ENCODE data around the gene EFCAB6. TPM values are rescaled to one million over a fixed set of nuclear protein-coding genes. Genes with fewer than 3 reads are reported as not detected.

Gene EFCAB6
- total and polyA plus RNA-seq, 10 of the 15 experiments (the other 5 are each of a cell fraction or from before 2014, with no cell fraction given): 0.05 to 0.42 (median 0.19) TPM

DNA sequence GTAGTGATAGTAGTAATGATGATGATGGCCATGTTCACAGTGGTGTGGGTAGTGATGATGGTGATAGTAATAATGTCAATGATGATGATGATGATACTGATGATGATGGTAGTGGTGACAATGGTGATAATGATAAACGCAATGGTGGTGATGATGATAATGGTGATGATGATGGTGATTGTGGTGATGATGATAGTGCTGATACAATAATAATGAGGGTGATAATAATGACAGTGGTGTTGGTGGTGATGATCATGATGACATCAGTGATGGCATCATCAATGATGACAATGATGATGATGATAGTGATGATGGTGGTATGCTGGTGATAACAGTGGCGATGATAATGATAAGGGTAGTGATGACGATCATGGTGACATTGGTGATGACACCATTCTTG, 308.0 kb downstream of the EFCAB6 start:
- H4K20me1 ChIP-seq (ENCODE audit: control insufficient read depth, insufficient read depth): no peaks in the 10 kb centered on the region
- no peaks in the 10 kb centered on the region for H3K79me2 ChIP-seq (ENCODE audit: control insufficient read depth, insufficient read depth, low read length)
- H2AFZ ChIP-seq (ENCODE audit: control insufficient read depth, low read depth, low read length): no peak overlapping the region
- no TSS peak for BruUV-seq (replicated peaks)
- POLR2A ChIA-PET: no interaction called here
- H3K27me3 ChIP-seq (replicated peaks in 1 of 2; ENCODE audit: control insufficient read depth in 2 of 2, insufficient read depth in 2 of 2, low read length in 1 of 2): no peaks in the 10 kb centered on the region; a peak in 1 of 4 replicates
- H3K4me2 ChIP-seq (ENCODE audit: control insufficient read depth, insufficient read depth): no peak overlapping the region
- TF ChIP-seq MYB (IDR thresholded peaks at IDR 0.05; ENCODE audit: borderline replicate concordance, low read depth, low read length) (no peak), CBX3 (IDR thresholded peaks at IDR 0.05; ENCODE audit: borderline replicate concordance, low read depth) (no peak), RBBP5 (conservative IDR thresholded peaks at IDR 0.05) (no peak), ZNF217 (IDR thresholded peaks at IDR 0.05) (no peak), FOXM1 (IDR thresholded peaks at IDR 0.05; ENCODE audit: low read depth, low read length) (no peak), BMI1 (IDR thresholded peaks at IDR 0.05; ENCODE audit: borderline replicate concordance) (no peak), RFX5 (IDR thresholded peaks at IDR 0.05; ENCODE audit: low read depth, low read length) (no peak), MEF2A (IDR thresholded peaks at IDR 0.05; ENCODE audit: insufficient read depth, low read depth, low read length) (no peak), MTA3 (IDR thresholded peaks at IDR 0.05; ENCODE audit: borderline replicate concordance, low read length) (no peak), HDGF (IDR thresholded peaks at IDR 0.05) (no peak), POLR2A (IDR thresholded peaks at IDR 0.05; ENCODE audit: low read depth, low read length) (no peak)
- TF ChIP-seq, protein P1, sequence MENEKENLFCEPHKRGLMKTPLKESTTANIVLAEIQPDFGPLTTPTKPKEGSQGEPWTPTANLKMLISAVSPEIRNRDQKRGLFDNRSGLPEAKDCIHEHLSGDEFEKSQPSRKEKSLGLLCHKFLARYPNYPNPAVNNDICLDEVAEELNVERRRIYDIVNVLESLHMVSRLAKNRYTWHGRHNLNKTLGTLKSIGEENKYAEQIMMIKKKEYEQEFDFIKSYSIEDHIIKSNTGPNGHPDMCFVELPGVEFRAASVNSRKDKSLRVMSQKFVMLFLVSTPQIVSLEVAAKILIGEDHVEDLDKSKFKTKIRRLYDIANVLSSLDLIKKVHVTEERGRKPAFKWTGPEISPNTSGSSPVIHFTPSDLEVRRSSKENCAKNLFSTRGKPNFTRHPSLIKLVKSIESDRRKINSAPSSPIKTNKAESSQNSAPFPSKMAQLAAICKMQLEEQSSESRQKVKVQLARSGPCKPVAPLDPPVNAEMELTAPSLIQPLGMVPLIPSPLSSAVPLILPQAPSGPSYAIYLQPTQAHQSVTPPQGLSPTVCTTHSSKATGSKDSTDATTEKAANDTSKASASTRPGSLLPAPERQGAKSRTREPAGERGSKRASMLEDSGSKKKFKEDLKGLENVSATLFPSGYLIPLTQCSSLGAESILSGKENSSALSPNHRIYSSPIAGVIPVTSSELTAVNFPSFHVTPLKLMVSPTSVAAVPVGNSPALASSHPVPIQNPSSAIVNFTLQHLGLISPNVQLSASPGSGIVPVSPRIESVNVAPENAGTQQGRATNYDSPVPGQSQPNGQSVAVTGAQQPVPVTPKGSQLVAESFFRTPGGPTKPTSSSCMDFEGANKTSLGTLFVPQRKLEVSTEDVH (IDR thresholded peaks at IDR 0.05; ENCODE audit: low read depth, partially characterized antibody): no peak
- H3K36me3 ChIP-seq (ENCODE audit: control insufficient read depth in 2 of 2, insufficient read depth in 2 of 2, low read length in 1 of 2): no peaks in the 10 kb centered on the region
- FAIRE-seq (no peak), ATAC-seq (no peak), DNase-seq (ENCODE audit: low read depth, low spot score) (no peak)
- H3K9me3 ChIP-seq (replicated peaks; ENCODE audit: control insufficient read depth, insufficient read depth, low read length): no peaks in the 10 kb centered on the region
- intact Hi-C loops (cut with micrococcal nuclease; ENCODE audit: unreplicated experiment): no loop called here
- no peak overlapping the region for H3K27ac ChIP-seq (ENCODE audit: control insufficient read depth, insufficient read depth)
- SMC1A ChIA-PET (ENCODE audit: uncharacterized antibody, unreplicated experiment): no interaction called here
- H3K4me3 ChIP-seq: no peak overlapping the region
- WGBS (ENCODE audit: insufficient coverage, insufficient replicate concordance, low lambda C conversion rate, missing lambda C conversion rate): 55% methylated on average over 3 of the region's 3 CpGs
- RAD21 ChIA-PET (ENCODE audit: unreplicated experiment): no interaction called here
- in situ Hi-C loops (cut with MboI): no loop called here
- H3K4me1 ChIP-seq (ENCODE audit: control insufficient read depth, insufficient read depth, low read length): no peaks in the 10 kb centered on the region
- no peak overlapping the region for H3K9ac ChIP-seq (ENCODE audit: control insufficient read depth, insufficient read depth, low read length)
- CTCF ChIA-PET: no interaction called here

Measured in GM12878 (cell line).